GM23248 (cell line): Measurements from ENCODE around the gene DEDD2. TPM values are rescaled to one million over a fixed set of nuclear protein-coding genes. Genes with fewer than 3 reads are reported as not detected.
A peak's percentile ranks its signal among the peaks of the same experiment; 100 is the strongest.

Experiments
- DNase-seq: peaks from one replicate; pipeline ENCODE4 v3.0.0-alpha.2; 2015
- H2AFZ ChIP-seq: fragments of 200-600 bp; sonication (generic); 2 replicates; pipeline ENCODE4 v1.6.1; 2016; ENCODE audit warnings: antibody characterized with exemption
- H3F3A ChIP-seq: fragments of 200-600 bp; sonication (generic); 2 replicates; pipeline ENCODE4 v1.6.1; 2016; ENCODE audit warnings: mild to moderate bottlenecking, antibody characterized with exemption, mixed run types; ENCODE audit not compliant: insufficient read depth
- H3K27ac ChIP-seq: fragments of 200-600 bp; sonication (generic); 2 replicates; pipeline ENCODE4 v1.5.1; 2016; ENCODE audit warnings: mild to moderate bottlenecking
- H3K27me3 ChIP-seq: fragments of 200-600 bp; sonication (generic); replicated peaks from 2 replicates; pipeline ENCODE4 v1.6.1; 2016; ENCODE audit warnings: mild to moderate bottlenecking; ENCODE audit not compliant: insufficient read depth
- H3K36me3 ChIP-seq: fragments of 200-600 bp; sonication (generic); 2 replicates; pipeline ENCODE4 v1.6.1; 2016; ENCODE audit warnings: low read depth, mild to moderate bottlenecking
- H3K4me1 ChIP-seq: fragments of 200-600 bp; sonication (generic); 2 replicates; pipeline ENCODE4 v1.6.1; 2016; ENCODE audit warnings: mild to moderate bottlenecking; ENCODE audit not compliant: insufficient read depth
- H3K4me2 ChIP-seq: fragments of 200-600 bp; sonication (generic); one replicate; pipeline ENCODE4 v1.6.1; 2016; ENCODE audit warnings: mild to moderate bottlenecking; ENCODE audit not compliant: unreplicated experiment
- H3K4me3 ChIP-seq: fragments of 200-600 bp; sonication (generic); 2 replicates; pipeline ENCODE4 v1.5.1; 2016; ENCODE audit warnings: mild to moderate bottlenecking
- H3K79me2 ChIP-seq: fragments of 200-600 bp; sonication (generic); 2 replicates; pipeline ENCODE4 v1.6.1; 2016; ENCODE audit warnings: mild to moderate bottlenecking; ENCODE audit not compliant: insufficient read depth
- H3K9ac ChIP-seq: fragments of 200-600 bp; sonication (generic); 2 replicates; pipeline ENCODE4 v1.6.1; 2016; ENCODE audit warnings: mild to moderate bottlenecking
- H3K9me2 ChIP-seq: fragments of 200-600 bp; sonication (generic); 2 replicates; pipeline ENCODE4 v1.6.1; 2016; ENCODE audit warnings: mixed run types, mild to moderate bottlenecking, moderate library complexity; ENCODE audit not compliant: insufficient read depth
- H3K9me3 ChIP-seq: fragments of 200-600 bp; sonication (generic); one replicate; pipeline ENCODE4 v1.6.1; 2017; ENCODE audit warnings: low read depth
- H4K20me1 ChIP-seq: fragments of 200-600 bp; sonication (generic); 2 replicates; pipeline ENCODE4 v1.6.0; 2016; ENCODE audit not compliant: insufficient read depth
- EZH2 ChIP-seq: fragments of 200-600 bp; sonication (generic); IDR thresholded peaks from 2 replicates; pipeline ENCODE4 v1.6.1; 2018; ENCODE audit warnings: antibody characterized with exemption, mild to moderate bottlenecking; ENCODE audit not compliant: insufficient read depth, poor library complexity, severe bottlenecking
- EZH2phosphoT487 ChIP-seq: fragments of 200-600 bp; sonication (generic); IDR thresholded peaks from 2 replicates; pipeline ENCODE4 v1.6.1; 2018; ENCODE audit warnings: antibody characterized with exemption, moderate library complexity, mild to moderate bottlenecking, low read depth; ENCODE audit not compliant: insufficient read depth
- WGBS, 2 experiments: methylation state at CpG; one replicate each; pipeline ENCODE4 v1.1.6; 2015 to 2017; ENCODE audit warnings: low lambda C conversion rate in 2 of 2, low coverage in 1 of 2; ENCODE audit errors: missing lambda C conversion rate in 2 of 2; 5-methylcytosine and 5-hydroxymethylcytosine counted together
- in situ Hi-C: fragments of 300-500 bp; cut with MboI; formaldehyde crosslinking; loops from 2 replicates; pipeline ENCODE4 v1.15.0; 2020
- polyA plus RNA-seq: library from polyadenylated mRNA; unstranded; fragments of >200 nt; fragmentation: Nextera tagmentation; extraction: Ambion mirVana; gene quantifications from 2 replicates; pipeline ENCODE4 v1.2.1, GENCODE V29; 2016
- total RNA-seq: library from RNA; depleted of rRNA; stranded (reverse); fragments of >200 nt; shearing (Covaris generic); gene quantifications from 2 replicates; pipeline ENCODE4 v1.2.3, GENCODE V29; 2014

The DEDD2 gene
- total and polyA plus RNA-seq, 2 experiments from 2014 or later: 21.1 to 27.8 TPM

DNA sequence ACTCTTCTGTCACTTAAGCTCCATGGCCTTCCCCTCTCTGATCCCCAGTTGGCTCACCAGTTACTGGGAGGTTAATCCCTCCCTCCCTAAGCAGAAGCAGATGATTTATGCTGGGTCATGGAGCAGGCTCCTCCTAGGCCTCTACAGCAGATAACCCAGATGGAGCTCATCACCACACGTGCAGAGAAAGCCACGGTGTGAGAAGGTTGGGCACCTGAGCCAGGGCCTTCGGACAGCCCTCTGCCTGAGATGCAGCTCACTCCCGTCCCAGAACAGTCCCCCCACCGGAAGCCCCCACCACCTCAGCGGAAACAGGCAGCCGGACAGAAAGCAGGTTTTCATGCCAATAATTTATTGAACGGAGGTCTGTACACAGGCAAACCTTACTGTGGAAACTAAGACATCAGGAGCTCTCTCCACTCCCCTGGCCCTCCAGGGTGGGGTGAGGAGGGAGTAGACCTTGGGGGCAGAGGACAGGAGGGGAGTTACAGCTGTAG is 12.4 kb upstream of the DEDD2 start:
- Histone ChIP-seq H3K27me3 (no peaks in the 10 kb centered on the region), H3K9me3 (no peaks in the 10 kb centered on the region), H3K36me3 (peaks cover 34% of the 10 kb centered on the region), H3K9me2 (no peaks in the 10 kb centered on the region), H2AFZ (no peak overlapping the region), H3K9ac (0 out of 2 replicates have a peak overlapping the region, but pooled peaks have one; percentile 1), H3K4me2 (no peak overlapping the region), H3F3A (peaks cover 28% of the 10 kb centered on the region), H3K4me3 (no peak overlapping the region), H3K79me2 (peaks cover 79% of the 10 kb centered on the region), H4K20me1 (no peaks in the 10 kb centered on the region), H3K4me1 (no peaks in the 10 kb centered on the region), H3K27ac (peak overlapping the region; percentile 40)
- in situ Hi-C loops: no loop called here
- no peak for TF ChIP-seq EZH2phosphoT487
- 39 to 45% methylated on average over 8 of the region's 8 CpGs for WGBS, 2 experiments
- DNase-seq: peak; percentile 57

- 43 to 45% methylated on average over 4 of the region's 4 CpGs for WGBS, 2 experiments
- Histone ChIP-seq H3K27me3 (no peaks in the 10 kb centered on the region), H3K36me3 (peaks cover 36% of the 10 kb centered on the region), H3K4me1 (no peaks in the 10 kb centered on the region), H4K20me1 (no peaks in the 10 kb centered on the region), H3K27ac (peak overlapping the region; percentile 40), H3K4me2 (no peak overlapping the region), H3K9ac (0 out of 2 replicates have a peak overlapping the region, but pooled peaks have one; percentile 1), H3K9me3 (no peaks in the 10 kb centered on the region), H3K9me2 (no peaks in the 10 kb centered on the region), H2AFZ (no peak overlapping the region), H3F3A (peaks cover 28% of the 10 kb centered on the region), H3K4me3 (no peak overlapping the region), H3K79me2 (peaks cover 79% of the 10 kb centered on the region)
- in situ Hi-C loops: no loop called here
- TF ChIP-seq EZH2phosphoT487 (no peak), EZH2 (no peak)
- no peak for DNase-seq
These were observed 11.9 kb upstream of the DEDD2 start for GRCh38 chr19:42229301-42229854.

DNA sequence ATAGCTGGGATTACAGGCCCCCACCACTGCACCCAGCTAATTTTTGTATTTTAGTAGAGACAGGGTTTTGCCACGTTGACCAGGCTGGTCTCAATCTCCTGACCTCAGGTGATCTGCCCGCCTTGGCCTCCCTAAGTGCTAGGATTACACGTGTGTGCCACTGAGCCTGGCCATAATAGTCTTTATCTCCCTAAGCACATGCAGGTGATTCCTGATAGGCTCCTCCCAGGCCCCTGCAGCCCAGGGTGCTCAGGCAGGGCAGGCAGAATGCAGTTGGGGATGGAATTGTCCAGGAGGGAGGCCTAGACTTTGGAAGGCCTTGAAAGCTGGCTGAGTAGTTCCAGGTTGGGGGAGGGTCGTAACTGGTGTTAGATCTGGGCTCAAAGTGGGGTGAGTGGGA is 11.2 kb upstream of the DEDD2 start:
- Histone ChIP-seq H2AFZ (no peak overlapping the region), H3K27ac (no peak overlapping the region), H3K4me1 (no peaks in the 10 kb centered on the region), H3K4me2 (no peak overlapping the region), H3K9me3 (no peaks in the 10 kb centered on the region), H3K4me3 (no peak overlapping the region), H3K27me3 (no peaks in the 10 kb centered on the region), H4K20me1 (no peaks in the 10 kb centered on the region), H3F3A (peaks cover 28% of the 10 kb centered on the region), H3K9me2 (no peaks in the 10 kb centered on the region), H3K9ac (no peak overlapping the region), H3K36me3 (peaks cover 30% of the 10 kb centered on the region), H3K79me2 (peaks cover 77% of the 10 kb centered on the region)
- no peak for DNase-seq
- 70 to 73% methylated on average over 4 of the region's 4 CpGs for WGBS, 2 experiments
- no peak for TF ChIP-seq EZH2phosphoT487
- TF ChIP-seq EZH2: no peak
- in situ Hi-C loops: no loop called here

- WGBS, 2 experiments: 81 to 100% methylated on average over 1 of the region's 1 CpG
- no peaks in the 10 kb centered on the region for H3K4me1 ChIP-seq
- peaks cover 27% of the 10 kb centered on the region for H3K36me3 ChIP-seq
- in situ Hi-C loops: no loop called here
- no peak overlapping the region for H3K4me3 ChIP-seq
- 0 out of 2 replicates have a peak overlapping the region, but pooled peaks have one; percentile 12 for H3K27ac ChIP-seq
- no peak overlapping the region for H3K4me2 ChIP-seq
- no peak overlapping the region for H2AFZ ChIP-seq
- H3K27me3 ChIP-seq: no peaks in the 10 kb centered on the region
- H4K20me1 ChIP-seq: no peaks in the 10 kb centered on the region
- DNase-seq: peak; percentile 50
- peaks cover 23% of the 10 kb centered on the region; the same call in 1 of the 2 replicates for H3F3A ChIP-seq
- TF ChIP-seq EZH2phosphoT487 (no peak), EZH2 (no peak)
- no peaks in the 10 kb centered on the region for H3K9me2 ChIP-seq
- H3K9me3 ChIP-seq: no peaks in the 10 kb centered on the region
- H3K79me2 ChIP-seq: peaks cover 89% of the 10 kb centered on the region
- H3K9ac ChIP-seq: no peak overlapping the region
These were observed 9.4 kb upstream of the DEDD2 start for GRCh38 chr19:42226886-42227285.
